AG09309 (cell line): ENCODE results near the gene DGKG.

Experiments used
- DNase-seq: peaks from one replicate; pipeline ENCODE4 v3.0.0-alpha.2; 2010; ENCODE audit warnings: low read depth
- H3K4me3 ChIP-seq: 2 replicates; pipeline ENCODE4 v1.5.1; 2011; ENCODE audit warnings: mild to moderate bottlenecking, low read depth, low read length, moderate library complexity; ENCODE audit not compliant: control insufficient read depth
- TF ChIP-seq, protein P1 (sequence below): IDR thresholded peaks from 2 replicates; pipeline ENCODE4 v1.5.1; 2011; ENCODE audit warnings: mild to moderate bottlenecking, low read depth, low read length, inconsistent platforms; ENCODE audit not compliant: insufficient read depth, control insufficient read depth; ENCODE audit errors: missing control alignments

DGKG gene

DNA sequence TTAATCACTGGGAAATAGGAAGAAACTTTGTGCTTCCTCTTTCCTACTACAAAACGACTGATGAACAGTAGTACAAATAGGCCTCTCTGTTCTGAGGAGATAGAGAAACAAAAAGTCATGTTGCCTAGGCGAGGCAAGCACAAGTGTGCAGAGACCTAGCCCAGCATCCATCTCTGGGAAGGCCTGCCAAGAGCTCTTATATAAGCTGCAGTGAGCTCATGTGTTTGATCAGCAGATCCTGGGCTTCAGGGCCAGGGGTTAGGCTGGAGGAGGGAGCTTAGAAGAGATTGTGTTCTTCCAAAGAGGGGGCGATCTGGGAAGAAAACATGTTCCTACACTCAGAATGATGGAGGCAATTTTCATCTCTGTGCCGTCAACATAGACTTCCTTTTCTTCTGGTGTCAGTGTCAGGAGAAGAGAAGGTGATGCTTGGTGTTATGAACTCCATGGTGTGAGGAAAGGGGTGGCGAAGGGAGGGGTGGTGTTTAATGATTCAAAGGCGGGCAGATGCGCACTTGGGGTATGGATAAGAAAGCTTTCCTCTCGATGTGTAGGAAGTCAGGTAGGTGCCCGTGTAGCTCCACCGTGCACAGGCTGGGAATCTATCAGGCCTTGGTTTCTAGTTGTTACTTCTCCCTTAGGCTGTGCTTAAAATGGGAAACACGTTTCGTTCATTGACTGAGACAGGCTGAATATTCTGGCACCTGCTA is 223.6 kb downstream of the DGKG start:
- DNase-seq: no peak
- TF ChIP-seq, protein P1, sequence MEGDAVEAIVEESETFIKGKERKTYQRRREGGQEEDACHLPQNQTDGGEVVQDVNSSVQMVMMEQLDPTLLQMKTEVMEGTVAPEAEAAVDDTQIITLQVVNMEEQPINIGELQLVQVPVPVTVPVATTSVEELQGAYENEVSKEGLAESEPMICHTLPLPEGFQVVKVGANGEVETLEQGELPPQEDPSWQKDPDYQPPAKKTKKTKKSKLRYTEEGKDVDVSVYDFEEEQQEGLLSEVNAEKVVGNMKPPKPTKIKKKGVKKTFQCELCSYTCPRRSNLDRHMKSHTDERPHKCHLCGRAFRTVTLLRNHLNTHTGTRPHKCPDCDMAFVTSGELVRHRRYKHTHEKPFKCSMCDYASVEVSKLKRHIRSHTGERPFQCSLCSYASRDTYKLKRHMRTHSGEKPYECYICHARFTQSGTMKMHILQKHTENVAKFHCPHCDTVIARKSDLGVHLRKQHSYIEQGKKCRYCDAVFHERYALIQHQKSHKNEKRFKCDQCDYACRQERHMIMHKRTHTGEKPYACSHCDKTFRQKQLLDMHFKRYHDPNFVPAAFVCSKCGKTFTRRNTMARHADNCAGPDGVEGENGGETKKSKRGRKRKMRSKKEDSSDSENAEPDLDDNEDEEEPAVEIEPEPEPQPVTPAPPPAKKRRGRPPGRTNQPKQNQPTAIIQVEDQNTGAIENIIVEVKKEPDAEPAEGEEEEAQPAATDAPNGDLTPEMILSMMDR: no peak
- H3K4me3 ChIP-seq: no peak overlapping the region

GRCh38 chr3:186137051-186137685 is 224.9 kb downstream of the DGKG start:
- no peak overlapping the region for H3K4me3 ChIP-seq
- no peak for DNase-seq
- TF ChIP-seq, protein P1: no peak

DNA sequence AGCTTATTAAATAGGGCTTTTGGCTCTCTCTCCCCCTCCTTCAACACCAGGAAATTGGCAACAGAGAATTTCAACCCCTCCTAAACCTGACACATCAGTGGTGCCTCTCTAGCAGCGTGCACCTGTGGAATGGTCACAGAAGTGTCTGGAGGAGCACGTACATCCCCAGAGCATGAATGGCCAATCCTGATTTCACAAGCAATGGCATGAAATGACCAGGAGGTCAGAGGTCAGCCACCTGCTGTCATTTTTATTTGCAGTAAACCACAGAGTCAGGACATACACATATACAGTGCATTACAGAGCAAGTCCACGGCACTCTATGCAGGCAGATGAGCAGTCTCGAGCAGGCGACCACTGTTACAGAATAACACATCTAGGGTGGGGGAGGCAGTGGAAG is 228.1 kb downstream of the DGKG start:
- no peak for DNase-seq
- TF ChIP-seq, protein P1: no peak
- H3K4me3 ChIP-seq: no peak overlapping the region

DNA sequence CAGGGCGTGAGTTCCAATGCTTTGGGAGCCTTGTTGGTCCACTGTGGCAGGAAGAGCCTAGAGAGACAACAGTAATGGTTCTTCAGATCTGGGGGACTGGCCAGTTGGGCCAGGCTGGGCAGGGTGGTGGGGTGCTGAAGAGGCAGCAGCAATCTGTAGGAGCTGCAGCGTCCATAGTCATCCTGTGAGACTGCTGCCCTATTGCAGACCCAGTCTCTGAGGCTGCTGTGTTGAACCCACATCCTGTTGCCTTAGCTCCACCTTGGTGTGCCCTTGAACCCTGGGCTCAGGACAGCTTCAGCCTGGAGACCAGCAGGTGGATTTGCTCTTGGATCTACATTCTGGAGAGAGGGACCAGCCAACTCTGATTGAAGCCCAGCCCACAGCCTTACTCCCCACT is 229.5 kb downstream of the DGKG start:
- no peak for DNase-seq
- TF ChIP-seq, protein P1: no peak
- H3K4me3 ChIP-seq: no peak overlapping the region

DNA sequence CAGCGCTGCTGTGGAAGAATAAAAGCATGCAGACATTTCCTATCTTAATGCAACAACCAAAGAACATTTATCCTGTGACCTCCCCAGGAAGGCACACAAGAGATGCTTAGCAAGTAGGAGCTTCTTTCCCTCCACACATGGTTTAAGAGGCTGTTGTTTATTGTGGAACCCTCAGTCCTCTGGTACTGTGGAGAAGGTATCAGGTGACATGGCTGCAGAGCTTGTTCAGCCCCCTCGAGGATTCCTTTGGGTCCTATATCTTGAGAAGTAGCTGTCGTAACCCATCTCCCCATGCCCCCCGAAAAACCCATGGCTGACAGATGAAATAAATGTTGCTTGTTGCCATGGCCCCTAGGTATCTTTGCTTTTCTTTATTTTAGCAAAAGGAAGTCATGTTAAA is 232.8 kb downstream of the DGKG start:
- DNase-seq: no peak
- TF ChIP-seq, protein P1: no peak
- H3K4me3 ChIP-seq: no peak overlapping the region

DNA sequence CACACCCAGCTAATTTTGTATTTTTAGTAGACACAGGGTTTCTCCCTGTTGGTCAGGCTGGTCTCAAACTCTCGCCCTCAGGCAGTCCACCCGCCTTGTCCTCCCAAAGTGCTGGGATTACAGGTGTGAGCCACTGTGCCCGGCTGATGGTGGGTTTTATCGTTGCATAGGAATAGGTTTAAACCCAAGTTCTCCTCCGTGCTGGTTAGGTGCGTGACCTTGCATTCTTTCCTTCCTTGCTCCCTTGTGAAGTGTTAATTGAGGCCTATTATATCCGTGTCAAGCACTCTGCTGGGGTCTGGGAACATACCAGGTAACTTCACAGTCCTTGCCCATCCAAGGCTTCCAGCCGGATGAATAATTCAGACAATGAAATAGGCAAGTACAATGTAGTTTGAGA is 233.9 kb downstream of the DGKG start:
- no peak overlapping the region for H3K4me3 ChIP-seq
- TF ChIP-seq, protein P1: no peak
- no peak for DNase-seq

GRCh38 chr3:186127463-186127862 is 234.6 kb downstream of the DGKG start:
- H3K4me3 ChIP-seq: no peak overlapping the region
- TF ChIP-seq, protein P1: no peak
- no peak for DNase-seq
